Hindlimb muscle (tissue), 1 donor: ENCODE measurements around the gene TNNC2. TPM values are rescaled to one million over a fixed set of nuclear protein-coding genes. Genes with fewer than 3 reads are reported as not detected.
"Not testable (repeated sequence)": the region's sequence is repeated elsewhere in the genome, so short reads cannot be mapped to it uniquely, and the experiment has no call there.

Experiments
- DNase-seq: peaks from one replicate; pipeline ENCODE4 v3.0.0-alpha.2; 2013
- polyA plus RNA-seq: library from polyadenylated mRNA; unstranded; fragments of 120-200 nt; gene quantifications from one replicate; pipeline ENCODE4 v1.2.1, GENCODE V29; 2013; ENCODE audit not compliant: insufficient read length

TNNC2 gene
- polyA plus RNA-seq, 1 donor, result 9,031 TPM

GRCh38 chr20:45848421-45848820 lies 21.3 kb upstream of the TNNC2 start:
- no peak for DNase-seq

GRCh38 chr20:45845452-45845851 lies 18.3 kb upstream of the TNNC2 start:
- no peak for DNase-seq

GRCh38 chr20:45843506-45843905 lies 16.4 kb upstream of the TNNC2 start:
- DNase-seq, result no peak

- no peak for DNase-seq
These were observed 15.2 kb upstream of the TNNC2 start for GRCh38 chr20:45842169-45842812.

- DNase-seq, result no peak
These were observed 14.5 kb upstream of the TNNC2 start for GRCh38 chr20:45841407-45842129.

GRCh38 chr20:45840700-45841198 lies 13.6 kb upstream of the TNNC2 start:
- no peak for DNase-seq

DNA sequence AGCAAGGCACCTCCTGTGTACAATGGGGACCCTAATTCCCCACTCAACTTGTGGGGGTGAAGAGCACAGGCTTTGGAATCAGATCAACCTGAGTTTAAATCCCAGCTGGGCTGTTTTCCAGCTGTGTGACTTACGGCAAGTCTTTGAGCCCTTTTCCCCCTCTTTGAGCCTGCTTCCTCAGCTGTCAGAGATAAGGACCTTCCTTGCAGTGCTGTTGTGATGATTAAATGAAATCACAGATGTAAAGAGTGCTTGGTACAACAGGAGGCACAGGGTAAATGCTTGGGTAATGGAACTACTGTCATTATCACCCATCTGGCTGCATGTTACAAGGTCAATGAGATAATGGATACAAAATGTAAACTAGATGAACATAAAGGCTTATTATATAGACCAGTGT lies 9.7 kb upstream of the TNNC2 start:
- DNase-seq, result no peak

DNA sequence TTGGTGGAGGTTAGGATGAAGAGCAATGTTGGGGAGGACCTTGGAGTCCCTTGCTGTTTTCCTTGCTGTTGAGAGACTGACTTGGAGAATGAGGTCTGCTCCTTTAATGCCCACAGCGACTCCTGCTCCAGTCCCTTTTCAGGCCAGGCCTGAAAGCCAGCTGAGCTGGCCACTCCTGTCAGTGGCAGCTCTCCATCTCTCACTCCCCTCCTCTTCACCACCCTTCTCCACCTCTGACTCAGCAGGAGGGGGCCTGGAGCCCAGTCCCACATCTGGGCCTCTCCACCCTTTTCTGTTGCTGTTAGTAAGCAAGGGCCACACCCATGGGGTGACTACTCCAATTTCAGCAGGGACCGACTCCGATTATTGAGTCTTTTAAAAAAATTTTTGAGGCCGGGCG lies 8.7 kb upstream of the TNNC2 start:
- no peak for DNase-seq

DNA sequence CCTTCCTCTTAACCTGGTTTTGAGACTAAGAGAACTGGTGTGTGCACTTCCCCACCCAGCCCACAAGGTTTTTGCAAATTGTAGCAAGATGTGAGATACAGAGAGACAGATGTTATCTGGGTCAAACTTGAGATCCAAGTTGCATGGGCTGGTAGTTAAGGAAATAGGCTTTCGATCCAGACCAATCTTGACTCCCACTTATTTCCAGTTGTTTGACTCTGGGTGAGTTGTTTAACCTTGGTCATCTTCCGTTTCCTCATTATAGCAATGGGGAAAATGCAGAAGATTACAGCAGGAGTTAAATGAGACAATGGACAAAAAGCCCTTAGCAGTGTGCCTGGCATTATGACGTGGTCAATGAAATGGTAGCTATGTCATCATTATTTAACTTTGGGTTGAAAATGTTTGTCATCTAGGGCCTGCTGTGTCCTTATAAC lies 8.2 kb upstream of the TNNC2 start:
- no peak for DNase-seq

GRCh38 chr20:45834797-45835161 lies 7.7 kb upstream of the TNNC2 start:
- DNase-seq, result no peak

DNA sequence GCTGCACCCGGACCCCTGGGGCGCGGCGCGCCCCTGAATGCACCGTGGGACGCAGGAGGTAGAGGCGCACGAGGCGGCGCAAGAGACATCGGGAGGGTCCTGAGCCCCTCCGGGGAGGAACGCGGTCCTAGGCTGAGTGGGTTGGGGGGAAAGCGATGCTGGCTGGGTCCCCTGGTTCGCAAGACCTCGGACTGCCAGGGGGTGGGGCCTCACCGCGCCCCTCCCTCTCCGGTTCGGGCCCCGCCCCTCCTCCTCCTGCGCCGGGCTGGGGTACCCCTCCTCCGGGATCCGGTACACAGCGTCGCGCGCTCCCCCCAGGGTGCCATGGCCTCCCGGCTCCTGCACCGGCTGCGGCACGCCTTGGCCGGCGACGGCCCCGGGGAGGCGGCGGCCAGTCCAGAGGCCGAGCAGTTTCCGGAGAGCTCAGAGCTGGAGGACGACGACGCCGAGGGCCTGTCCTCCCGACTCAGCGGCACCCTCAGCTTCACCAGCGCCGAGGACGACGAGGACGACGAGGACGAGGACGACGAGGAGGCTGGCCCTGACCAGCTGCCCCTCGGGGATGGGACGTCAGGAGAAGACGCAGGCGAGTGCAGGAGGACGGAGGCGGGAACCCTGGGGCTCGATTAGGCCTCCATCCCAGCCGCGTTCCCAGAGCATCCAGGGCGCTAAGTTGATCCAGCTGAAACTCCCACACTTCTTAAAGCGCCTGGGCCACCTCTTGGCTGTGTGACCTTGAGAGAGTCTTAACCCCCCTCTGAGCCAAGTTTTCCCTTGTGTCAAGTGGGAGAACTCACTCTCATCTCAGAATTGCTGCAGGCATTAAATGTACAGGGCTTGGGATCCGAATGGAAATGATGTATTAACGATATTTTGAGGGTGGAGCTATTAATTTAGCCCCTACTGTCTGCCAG lies 7.0 kb upstream of the TNNC2 start:
- peak; percentile 88 for DNase-seq

DNA sequence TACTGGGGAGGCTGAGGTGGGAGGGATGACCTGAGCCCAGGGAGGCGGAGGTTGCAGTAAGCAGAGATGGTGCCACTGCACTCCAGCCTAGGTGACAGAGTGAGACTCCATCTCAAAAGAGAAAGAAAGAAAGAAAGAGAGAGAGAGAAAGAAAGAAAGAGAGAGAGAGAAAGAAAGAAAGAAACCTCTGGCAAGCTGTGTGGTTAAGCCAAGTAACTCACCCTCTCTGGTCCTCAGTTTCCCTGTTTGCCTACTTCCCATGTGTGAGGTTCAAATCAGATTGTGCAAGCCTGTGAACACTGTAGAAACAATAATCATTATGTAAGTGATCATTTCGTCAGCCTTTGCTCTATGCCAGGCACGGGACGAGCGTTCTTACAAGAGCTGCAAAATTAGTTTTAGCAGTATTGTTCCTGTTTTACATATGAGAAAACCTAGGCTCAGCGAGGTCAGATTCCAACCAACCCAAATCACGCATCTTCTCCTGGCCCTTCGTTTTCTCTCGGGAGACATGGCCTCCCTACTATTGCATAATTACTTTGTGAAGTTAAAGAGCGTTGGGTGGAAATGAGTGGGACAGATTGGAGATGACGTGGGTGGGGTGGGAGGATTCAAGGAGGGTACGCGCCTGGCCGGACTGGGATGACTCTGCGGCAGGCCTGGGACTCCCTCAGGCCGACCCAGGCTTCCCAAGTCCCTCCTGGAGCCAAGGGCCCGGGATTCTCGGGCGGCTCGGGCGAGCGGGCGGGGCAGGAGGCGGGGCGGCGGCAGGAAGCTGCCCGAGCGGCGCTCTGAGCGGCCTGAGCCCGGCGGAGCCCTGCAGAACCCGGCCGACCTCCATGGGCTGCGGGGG lies 6.1 kb upstream of the TNNC2 start, which contains the start of gene SNX21:
Gene SNX21, plus strand, starts transcription at position 770 of the 853 bp plus-strand sequence. CDS start 121 bp downstream, outside the sequence.
- peak; percentile 82 for DNase-seq

- no peak for DNase-seq
These were observed 5.5 kb upstream of the TNNC2 start for GRCh38 chr20:45832619-45833018.

DNA sequence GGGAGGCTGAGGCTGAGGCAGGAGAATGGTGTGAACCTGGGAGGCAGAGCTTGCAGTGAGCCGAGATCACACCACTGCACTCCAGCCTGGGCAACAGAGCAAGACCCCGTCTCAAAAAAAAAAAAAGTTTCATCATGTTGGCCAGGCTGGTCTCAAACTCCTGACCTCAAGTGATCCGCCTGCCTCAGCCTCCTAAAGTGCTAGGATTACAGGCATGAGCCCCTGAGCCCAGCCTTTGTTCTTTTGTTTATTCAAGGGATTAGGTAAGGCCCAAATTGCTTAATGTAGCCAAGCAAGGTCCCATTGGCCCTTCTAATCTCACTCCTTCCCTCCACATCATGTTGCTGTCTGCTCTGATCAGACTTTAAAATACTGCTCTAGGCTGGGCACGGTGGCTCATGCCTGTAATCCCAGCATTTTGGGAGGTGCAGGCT lies 2.6 kb upstream of the TNNC2 start:
- DNase-seq, result not testable (repeated sequence)

- peak; percentile 30 for DNase-seq
These were observed 1.5 kb upstream of the TNNC2 start for GRCh38 chr20:45828589-45828988.

DNA sequence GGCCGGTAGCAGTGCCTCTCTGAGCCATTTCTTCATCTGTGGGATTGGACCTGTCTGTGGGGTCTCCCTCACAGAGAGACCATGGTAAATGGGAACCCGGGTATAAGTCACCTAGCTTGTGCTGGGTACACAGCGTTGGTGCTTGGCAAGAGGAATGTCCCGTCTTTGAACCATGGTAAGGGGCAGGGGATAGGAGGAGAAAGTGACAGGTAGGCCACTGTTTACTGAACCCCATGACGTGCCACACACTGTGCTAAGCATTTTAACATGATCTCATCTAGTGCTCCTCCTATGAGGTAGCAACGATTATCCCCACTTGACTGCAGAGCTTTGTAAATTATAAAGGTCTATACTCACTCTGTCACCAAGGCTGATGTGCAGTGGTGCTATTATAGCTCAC lies 600 bp upstream of the TNNC2 start:
- DNase-seq, result no peak

- DNase-seq, result peak; percentile 34
These were observed 612 bp downstream of the TNNC2 start for GRCh38 chr20:45826381-45827019.

- peak; percentile 27 for DNase-seq
These were observed 2.9 kb downstream of the TNNC2 start for GRCh38 chr20:45823949-45824835.

DNA sequence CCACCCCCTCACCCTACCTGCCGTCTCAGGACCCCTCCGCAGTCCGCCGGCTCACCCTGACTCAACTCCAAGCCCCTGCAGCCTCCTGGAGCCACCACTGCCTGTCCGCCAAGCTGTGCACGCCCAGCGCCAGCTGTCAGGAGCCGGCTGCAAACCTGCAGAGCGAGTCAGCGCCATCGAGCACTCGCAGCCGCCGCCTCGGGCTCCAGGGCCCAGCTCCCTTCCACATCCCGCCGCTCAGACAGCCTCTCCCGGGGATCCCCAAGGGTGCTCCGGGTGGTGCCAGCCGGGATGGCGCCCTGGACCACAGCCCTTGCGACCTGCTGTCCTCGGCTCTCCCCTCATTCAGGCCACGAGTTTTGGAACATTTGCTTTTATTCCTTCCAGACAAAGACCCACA lies 4.3 kb downstream of the TNNC2 start:
- no peak for DNase-seq

- DNase-seq, result no peak
These were observed 5.2 kb downstream of the TNNC2 start for GRCh38 chr20:45821947-45822346.
